Ecto neural progenitor cell (in vitro differentiated cells): ENCODE data around the gene MYO10.

Experiments
- DNase-seq: peaks from one replicate; pipeline ENCODE4 v3.0.0-alpha.2; 2018; ENCODE audit warnings: low spot score

MYO10 gene

DNA sequence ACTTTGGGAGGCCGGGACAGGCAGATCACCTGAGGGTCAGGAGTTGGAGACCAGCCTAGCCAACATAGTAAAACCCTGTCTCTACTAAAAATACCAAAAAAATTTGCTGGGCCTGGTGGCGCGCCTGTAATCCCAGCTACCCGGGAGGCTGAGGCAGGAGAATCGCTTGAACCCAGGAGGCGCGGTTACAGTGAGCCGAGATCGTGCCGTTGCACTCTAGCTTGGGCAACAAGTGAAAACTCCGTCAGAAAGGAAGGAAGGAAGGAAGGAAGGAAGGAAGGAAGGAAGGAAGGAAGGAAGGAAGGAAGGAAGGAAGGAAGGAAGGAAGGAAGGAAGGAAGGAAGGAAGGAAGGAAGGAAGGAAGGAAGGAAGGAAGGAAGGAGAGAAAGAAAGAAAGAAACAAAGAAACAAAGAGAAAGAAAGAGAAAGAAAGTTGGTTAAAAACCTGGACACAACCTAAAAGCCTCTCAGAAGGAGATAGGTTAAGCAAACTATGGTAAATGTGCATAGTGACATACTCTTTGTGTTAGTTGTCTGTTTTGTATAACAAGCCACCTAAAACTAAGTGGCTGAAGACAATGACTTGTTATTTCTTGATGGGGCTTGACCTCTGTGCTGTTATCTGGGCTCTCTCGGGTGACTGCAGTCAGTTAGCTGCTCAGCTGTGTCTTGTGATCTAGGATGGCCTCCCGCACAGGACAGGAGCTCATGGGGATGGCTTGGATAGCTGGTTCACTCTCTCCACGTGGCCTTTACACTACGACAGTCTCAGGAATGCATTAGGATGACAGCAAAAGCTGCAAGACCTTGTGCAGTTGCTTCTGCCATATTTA, 8.0 kb upstream of the MYO10 start:
- DNase-seq, result no peak

DNA sequence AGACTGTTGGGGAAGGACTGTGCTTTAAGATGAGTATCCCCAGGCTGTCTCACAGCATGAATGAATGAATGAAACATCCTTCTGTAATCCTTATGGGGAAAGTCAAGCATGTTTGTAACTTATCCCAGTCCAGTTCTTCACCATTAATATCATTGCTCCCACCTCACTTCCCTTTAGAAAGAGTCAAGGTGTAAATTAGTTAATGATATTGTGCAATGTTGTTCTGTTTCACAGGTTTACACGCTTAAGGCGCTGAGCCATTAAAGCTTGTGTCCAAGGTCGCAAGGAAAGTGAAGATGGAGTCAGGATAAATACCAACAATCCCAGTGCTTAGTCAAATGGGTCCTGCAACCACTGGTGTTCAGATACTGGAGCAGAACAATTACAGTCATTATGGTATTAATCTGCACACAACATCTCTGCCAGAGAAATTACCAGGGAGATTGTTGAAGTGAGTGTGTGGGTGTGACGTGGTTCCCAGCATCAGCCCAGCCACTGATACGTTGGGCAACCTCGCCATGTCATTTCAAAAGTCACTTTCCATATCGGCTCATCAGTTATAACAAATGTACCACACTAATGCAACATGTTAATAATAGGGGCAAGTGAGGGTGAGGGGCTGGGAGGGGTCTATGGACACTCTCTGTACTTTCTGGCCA, 1.5 kb upstream of the MYO10 start:
- DNase-seq, result no peak

DNA sequence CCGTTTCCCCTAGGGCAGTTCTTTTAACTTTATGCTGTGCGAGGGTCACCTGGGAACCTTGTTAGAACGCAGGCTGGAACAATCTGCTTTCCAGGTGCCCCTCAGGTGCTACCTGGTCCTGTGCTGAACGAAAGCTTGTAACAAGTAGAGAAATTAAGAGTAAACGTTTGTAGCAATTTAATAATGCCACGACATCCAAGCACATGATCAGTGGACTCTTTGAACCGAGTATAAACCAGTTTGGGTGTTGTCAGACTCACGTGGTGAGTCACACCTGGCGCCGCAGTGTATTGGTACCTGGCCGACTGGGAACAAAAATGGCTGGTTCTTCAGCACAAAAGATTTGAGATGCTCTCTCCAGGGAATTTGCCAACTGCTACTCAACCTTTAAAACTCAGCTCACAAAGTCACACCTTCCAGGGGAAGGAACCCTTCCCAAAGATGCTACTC, 926 bp upstream of the MYO10 start:
- DNase-seq, result no peak

GRCh38 chr5:16935231-16936149, 598 bp downstream of the MYO10 start:
- DNase-seq, result no peak

GRCh38 chr5:16934677-16935153, 1.4 kb downstream of the MYO10 start:
- DNase-seq, result no peak

DNA sequence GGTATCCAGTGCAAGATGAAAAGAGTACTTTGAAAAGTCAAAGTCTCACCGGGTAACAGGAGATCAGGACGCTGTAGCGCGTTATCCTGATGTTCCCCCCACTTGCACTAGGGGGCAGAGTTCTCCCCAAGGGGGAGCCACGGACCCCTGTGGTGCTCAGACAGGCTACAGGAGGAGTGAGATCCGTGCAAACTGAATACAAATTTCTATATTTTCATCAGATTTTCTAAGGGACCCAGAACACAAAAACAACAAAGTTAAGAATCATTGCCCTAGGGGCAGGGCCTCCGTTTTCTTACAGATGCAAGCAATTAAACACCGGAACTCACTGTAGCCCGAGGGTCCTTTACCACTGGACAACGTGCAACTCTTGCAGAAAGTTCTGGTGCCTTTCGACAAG, 2.0 kb downstream of the MYO10 start:
- DNase-seq, result peak; percentile 86

- no peak for DNase-seq
These were observed 2.8 kb downstream of the MYO10 start for GRCh38 chr5:16933337-16933736.

- DNase-seq, result no peak
These were observed 3.7 kb downstream of the MYO10 start for GRCh38 chr5:16932401-16932800.

- DNase-seq, result no peak
These were observed 4.6 kb downstream of the MYO10 start for GRCh38 chr5:16931334-16932110.

DNA sequence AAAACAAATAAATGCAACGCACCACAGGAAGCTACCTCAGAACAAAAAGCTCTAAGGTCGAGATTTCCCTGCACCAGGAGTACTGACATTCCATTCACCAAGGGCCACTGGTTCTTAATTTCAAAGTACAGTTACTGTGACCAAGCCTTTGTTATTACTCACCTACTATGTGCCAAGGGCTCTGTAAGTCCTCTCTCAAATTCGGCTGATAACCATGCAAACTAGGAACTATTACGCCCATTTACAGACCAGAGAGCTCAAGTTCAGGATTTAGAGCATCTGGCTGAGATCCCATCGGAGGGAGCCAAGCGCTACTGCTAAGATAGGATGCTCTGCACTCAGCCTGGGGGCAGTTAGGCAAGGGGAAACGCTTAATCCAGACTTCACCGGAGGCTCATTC, 5.6 kb downstream of the MYO10 start:
- DNase-seq, result no peak

DNA sequence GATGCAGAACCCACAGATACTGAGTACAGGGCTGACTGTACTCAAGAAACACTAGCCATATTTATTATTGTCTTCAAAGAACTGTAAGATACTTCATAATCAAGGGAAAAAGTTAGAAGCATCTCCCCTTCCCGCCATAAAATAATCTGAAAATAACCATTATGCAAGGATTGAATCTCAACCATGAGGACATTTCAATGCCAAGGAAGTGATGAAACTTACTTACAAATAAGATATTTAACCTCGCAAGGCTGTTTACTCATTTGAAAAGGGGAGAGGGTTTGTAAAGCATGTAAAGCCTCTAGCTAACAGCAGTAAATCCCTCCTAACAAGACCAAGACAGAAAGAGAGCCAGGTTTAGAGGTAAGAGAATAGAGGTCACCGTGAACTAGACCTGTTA, 6.3 kb downstream of the MYO10 start:
- DNase-seq, result no peak

DNA sequence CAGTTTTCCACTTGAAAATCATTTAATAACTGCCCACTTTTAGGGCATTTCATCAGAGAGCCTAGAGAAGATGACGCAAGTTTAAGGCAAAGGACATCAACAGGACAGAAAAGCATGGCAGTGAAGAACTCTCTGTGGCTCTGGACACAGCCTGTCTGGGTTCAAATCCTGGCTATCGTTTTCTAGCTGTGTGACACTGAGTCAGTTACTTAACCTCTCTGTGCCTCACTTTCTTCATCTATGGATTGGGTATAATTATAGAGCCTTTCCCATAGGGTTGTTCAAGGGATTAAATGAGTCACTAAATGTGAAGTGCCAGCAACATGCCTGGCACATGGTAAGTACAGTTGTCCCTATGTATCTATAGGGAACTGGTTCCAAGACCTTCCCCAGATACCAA, 6.7 kb downstream of the MYO10 start:
- DNase-seq, result no peak

DNA sequence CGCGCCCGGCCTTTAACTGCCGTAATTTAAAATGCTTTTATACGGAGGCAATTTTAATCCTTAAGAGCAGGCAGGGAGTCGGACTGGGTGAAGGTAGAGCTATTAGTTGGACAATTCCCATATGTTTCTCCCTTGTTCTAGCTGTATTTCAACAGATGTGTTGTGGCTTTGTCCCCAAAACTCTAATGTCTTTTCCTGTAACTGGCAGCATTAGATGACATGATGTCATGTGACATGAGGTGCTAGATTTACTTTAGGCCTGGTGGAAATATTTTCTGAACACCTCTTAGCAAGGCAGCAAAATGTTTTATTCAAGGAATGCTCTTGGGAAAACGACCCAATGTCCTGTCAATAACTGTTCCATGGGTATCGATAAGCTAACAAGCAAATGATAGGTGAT, 8.5 kb downstream of the MYO10 start:
- DNase-seq, result no peak

DNA sequence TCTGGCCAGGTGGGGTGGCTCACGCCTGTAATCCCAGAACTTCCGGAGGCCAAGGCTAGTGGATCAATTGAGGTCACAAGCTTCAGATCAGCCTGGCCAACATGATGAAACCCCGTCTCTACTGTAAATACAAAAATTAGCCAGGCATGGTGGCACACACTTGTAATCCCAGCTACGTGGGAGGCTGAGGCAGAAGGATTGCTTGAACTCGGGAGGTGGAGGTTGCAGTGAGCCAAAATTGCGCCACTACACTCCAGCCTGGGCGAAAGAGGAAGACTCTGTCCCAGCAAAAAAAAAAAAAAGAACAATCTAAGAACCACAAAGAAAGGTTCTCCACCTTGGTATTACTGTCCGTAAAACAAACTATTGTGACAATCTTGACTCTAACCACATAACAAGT, 9.7 kb downstream of the MYO10 start:
- DNase-seq, result no peak

DNA sequence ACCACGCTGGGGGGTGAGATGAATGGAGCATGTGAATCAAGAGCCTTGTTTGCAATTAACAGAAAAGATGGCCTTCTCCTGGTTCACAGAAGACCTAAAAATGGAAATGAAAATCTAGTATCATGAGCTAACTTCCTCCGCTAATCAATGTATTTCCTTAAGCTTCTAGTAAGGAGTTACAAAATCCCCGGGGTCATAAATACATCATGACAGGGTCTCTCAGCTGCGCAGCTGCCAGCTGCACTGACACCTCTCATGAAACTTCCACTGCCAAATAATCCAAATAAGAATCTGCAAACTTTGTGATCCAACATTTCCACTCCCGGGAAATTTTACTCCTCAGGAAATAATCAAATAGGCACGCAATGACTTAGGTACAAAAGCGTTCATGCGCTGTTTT, 11.9 kb downstream of the MYO10 start:
- DNase-seq, result no peak

- DNase-seq, result no peak
These were observed 13.7 kb downstream of the MYO10 start for GRCh38 chr5:16922430-16922829.

- DNase-seq, result no peak
These were observed 14.9 kb downstream of the MYO10 start for GRCh38 chr5:16921211-16921610.

- DNase-seq, result no peak
These were observed 15.8 kb downstream of the MYO10 start for GRCh38 chr5:16920109-16920816.

- DNase-seq, result no peak
These were observed 17.0 kb downstream of the MYO10 start for GRCh38 chr5:16918891-16919671.

GRCh38 chr5:16918156-16918555, 17.9 kb downstream of the MYO10 start:
- DNase-seq, result no peak
